Endodermal cell (in vitro differentiated cells): ENCODE results near the gene RNF144A. TPM values are rescaled to one million over a fixed set of nuclear protein-coding genes. Genes with fewer than 3 reads are reported as not detected.

Source experiments
- DNase-seq: peaks from one replicate; pipeline ENCODE4 v3.0.0-alpha.2; 2017
- H3K27ac ChIP-seq: 2 replicates; pipeline ENCODE4 v1.5.1; 2013; ENCODE audit warnings: mild to moderate bottlenecking, low read depth, low read length, moderate library complexity
- H3K27me3 ChIP-seq: 2 replicates; pipeline ENCODE4 v1.6.1; 2013; ENCODE audit warnings: mild to moderate bottlenecking, low read length, moderate library complexity; ENCODE audit not compliant: insufficient read depth, control insufficient read depth, poor library complexity, severe bottlenecking
- H3K36me3 ChIP-seq: 2 replicates; pipeline ENCODE4 v1.7.0; 2013; ENCODE audit warnings: mild to moderate bottlenecking, low read length, moderate library complexity; ENCODE audit not compliant: control insufficient read depth, insufficient read depth
- H3K4me1 ChIP-seq: one replicate; pipeline ENCODE4 v1.7.0; 2013; ENCODE audit warnings: low read length; ENCODE audit not compliant: control insufficient read depth, insufficient read depth
- H3K4me3 ChIP-seq: 2 replicates; pipeline ENCODE4 v1.5.1; 2013; ENCODE audit warnings: mild to moderate bottlenecking, low read length, moderate library complexity
- H3K9ac ChIP-seq: 2 replicates; pipeline ENCODE4 v1.6.1; 2013; ENCODE audit warnings: mild to moderate bottlenecking, low read length, moderate library complexity; ENCODE audit not compliant: poor library complexity, severe bottlenecking; ENCODE audit errors: extremely low read depth
- H3K9me3 ChIP-seq: 2 replicates; pipeline ENCODE4 v1.6.1; 2013; ENCODE audit warnings: mild to moderate bottlenecking, low read length, moderate library complexity; ENCODE audit not compliant: control insufficient read depth
- H3K27ac Mint-ChIP-seq: 2 replicates; pipeline ENCODE4 v1.8.0; 2020; ENCODE audit warnings: mixed read lengths
- H3K27me3 Mint-ChIP-seq: 2 replicates; pipeline ENCODE4 v1.8.0; 2021; ENCODE audit warnings: mild to moderate bottlenecking, mixed read lengths; ENCODE audit not compliant: insufficient read depth
- H3K36me3 Mint-ChIP-seq: 2 replicates; pipeline ENCODE4 v1.8.0; 2020; ENCODE audit warnings: low read depth, mixed read lengths
- H3K4me1 Mint-ChIP-seq: 2 replicates; pipeline ENCODE4 v1.8.0; 2020; ENCODE audit warnings: mixed read lengths
- H3K4me3 Mint-ChIP-seq: 2 replicates; pipeline ENCODE4 v1.8.0; 2020; ENCODE audit warnings: mild to moderate bottlenecking, moderate library complexity, mixed read lengths
- H3K9me3 Mint-ChIP-seq: 2 replicates; pipeline ENCODE4 v1.8.0; 2020; ENCODE audit warnings: mild to moderate bottlenecking, mixed read lengths
- CTCF ChIP-seq: fragments of 200-600 bp; sonication (generic); conservative IDR thresholded peaks from 2 replicates; pipeline ENCODE4 v1.5.0; 2021; ENCODE audit warnings: antibody characterized with exemption, mild to moderate bottlenecking
- WGBS, 2 experiments: methylation state at CpG; one replicate each; pipeline versions ENCODE4 v1.1.5 to v1.1.7; 2013; ENCODE audit warnings: missing lambda C conversion rate in 2 of 2, mixed read lengths in 1 of 2; ENCODE audit not compliant: insufficient coverage in 1 of 2, insufficient read length in 1 of 2; 5-methylcytosine and 5-hydroxymethylcytosine counted together
- total RNA-seq, 2 donors: library from RNA; stranded (reverse); fragmentation: NEBNext Ultra II Directional in 1 of 2; extraction: Animal tissue kit (Norgen Biotek cat#: 25700) in 1 of 2; gene quantifications; 2 replicates in 1 of 2; 3 replicates in 1 of 2; pipeline ENCODE4 v1.2.1, GENCODE V29; 2021

The RNF144A gene
- total RNA-seq, 2 donors from 2014 or later = 12.4 to 26.0 TPM

GRCh38 chr2:6943523-6943922, 26.3 kb downstream of the RNF144A start:
- H3K36me3 Mint-ChIP-seq = peaks cover 11% of the 10 kb centered on the region
- DNase-seq = peak; percentile 31
- H3K36me3 ChIP-seq = no peaks in the 10 kb centered on the region
- TF ChIP-seq CTCF = no peak
- H3K27me3 ChIP-seq = no peaks in the 10 kb centered on the region
- no peak overlapping the region for H3K27ac Mint-ChIP-seq
- no peak overlapping the region for H3K4me3 Mint-ChIP-seq
- no peak overlapping the region for H3K9ac ChIP-seq
- 93 to 98% methylated on average over 6 of the region's 6 CpGs for WGBS, 2 experiments
- H3K27ac ChIP-seq = no peak overlapping the region
- H3K9me3 Mint-ChIP-seq = no peaks in the 10 kb centered on the region
- H3K27me3 Mint-ChIP-seq = no peaks in the 10 kb centered on the region
- no peak overlapping the region for H3K4me3 ChIP-seq
- H3K4me1 Mint-ChIP-seq = peaks cover 12% of the 10 kb centered on the region
- H3K4me1 ChIP-seq = no peaks in the 10 kb centered on the region
- no peaks in the 10 kb centered on the region for H3K9me3 ChIP-seq

GRCh38 chr2:6943971-6944370, 26.8 kb downstream of the RNF144A start:
- no peaks in the 10 kb centered on the region for H3K9me3 ChIP-seq
- no peak overlapping the region for H3K9ac ChIP-seq
- no peak overlapping the region for H3K27ac Mint-ChIP-seq
- H3K27me3 ChIP-seq = no peaks in the 10 kb centered on the region
- no peak for DNase-seq
- H3K9me3 Mint-ChIP-seq = no peaks in the 10 kb centered on the region
- H3K4me1 ChIP-seq = no peaks in the 10 kb centered on the region
- TF ChIP-seq CTCF = no peak
- WGBS, 2 experiments = 93 to 100% methylated on average over 4 to 8 of the region's 8 CpGs
- no peaks in the 10 kb centered on the region for H3K27me3 Mint-ChIP-seq
- H3K4me3 Mint-ChIP-seq = no peak overlapping the region
- no peaks in the 10 kb centered on the region for H3K36me3 ChIP-seq
- H3K36me3 Mint-ChIP-seq = peaks cover 11% of the 10 kb centered on the region
- H3K4me3 ChIP-seq = no peak overlapping the region
- H3K27ac ChIP-seq = no peak overlapping the region
- H3K4me1 Mint-ChIP-seq = peaks cover 12% of the 10 kb centered on the region

- Mint-ChIP-seq H3K4me1 (peaks cover 12% of the 10 kb centered on the region), H3K4me3 (no peak overlapping the region), H3K9me3 (no peaks in the 10 kb centered on the region), H3K27ac (no peak overlapping the region), H3K27me3 (no peaks in the 10 kb centered on the region), H3K36me3 (peaks cover 11% of the 10 kb centered on the region)
- no peaks in the 10 kb centered on the region for H3K9me3 ChIP-seq
- DNase-seq = no peak
- no peaks in the 10 kb centered on the region for H3K27me3 ChIP-seq
- no peaks in the 10 kb centered on the region for H3K4me1 ChIP-seq
- no peaks in the 10 kb centered on the region for H3K36me3 ChIP-seq
- no peak overlapping the region for H3K9ac ChIP-seq
- no peak for TF ChIP-seq CTCF
- no peak overlapping the region for H3K27ac ChIP-seq
- 91 to 95% methylated on average over 5 of the region's 5 CpGs for WGBS, 2 experiments
- H3K4me3 ChIP-seq = no peak overlapping the region
Observed at GRCh38 chr2:6944555-6944954, 27.3 kb downstream of the RNF144A start.
